ENCODE results near the gene TBC1D9B. TPM values are rescaled to one million over a fixed set of nuclear protein-coding genes. Genes with fewer than 3 reads are reported as not detected.

TBC1D9B gene
- total RNA-seq, 4 donors from 2014 or later, result 75.5 to 115 (median 94.3) TPM

DNA sequence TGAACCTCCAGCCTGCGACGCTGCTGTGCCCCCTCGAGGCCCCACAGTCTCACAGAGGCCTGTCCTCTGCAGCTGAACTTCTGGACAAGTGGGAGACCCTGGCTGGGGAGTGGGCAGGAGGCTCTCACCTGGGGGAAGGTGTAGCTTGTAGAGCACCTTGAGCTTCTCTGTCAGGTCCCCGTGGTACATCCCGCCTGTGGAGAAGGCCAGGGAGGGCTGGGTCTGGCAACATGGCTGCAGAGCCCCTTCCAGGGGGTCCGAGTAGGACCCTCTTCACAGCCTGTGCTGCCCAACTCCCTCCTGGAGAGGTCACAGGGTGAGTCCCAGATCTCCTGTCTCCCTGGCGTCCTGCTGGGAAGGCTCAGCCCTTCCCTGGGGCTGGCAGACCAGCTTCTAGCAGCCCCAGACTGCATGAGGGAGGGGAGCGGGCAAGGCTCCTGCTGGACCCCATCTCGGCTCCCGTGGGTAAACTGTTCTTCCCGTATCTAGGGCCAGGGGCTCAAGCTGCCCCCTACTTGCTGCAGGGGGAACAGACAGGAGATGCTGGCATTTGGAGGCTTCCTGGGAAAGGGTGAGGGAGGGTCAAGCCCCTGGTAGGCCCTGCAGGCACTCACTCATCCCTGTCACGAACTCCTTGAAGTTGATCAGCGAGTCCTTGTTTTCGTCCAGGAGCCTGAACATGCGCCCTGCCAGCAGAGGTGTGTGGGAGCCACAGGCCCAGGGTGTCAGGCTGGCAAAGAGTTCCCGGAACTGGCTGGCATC is 37.9 kb downstream of the TBC1D9B start:
- H3K4me3 ChIP-seq (replicated peaks in 1 of 3), result no peak overlapping the region
- H3K36me3 ChIP-seq, result peaks cover 33 to 38% of the 10 kb centered on the region in 2 donors
- no peak overlapping the region for H3K27ac ChIP-seq
- DNase-seq, result peak in 1 of 2 donors; percentile 44
- intact Hi-C loops (cut with DNase I), result no loop called here
- 83 to 90% methylated on average over 8 to 12 of the region's 16 CpGs for WGBS, 2 donors
- H3K9me3 ChIP-seq, result no peaks in the 10 kb centered on the region
- peaks cover 0 to 6% of the 10 kb centered on the region in 2 donors for H3K4me1 ChIP-seq
- TF ChIP-seq POLR2A (IDR thresholded peaks at IDR 0.05), result no peak
- TF ChIP-seq, protein P1, sequence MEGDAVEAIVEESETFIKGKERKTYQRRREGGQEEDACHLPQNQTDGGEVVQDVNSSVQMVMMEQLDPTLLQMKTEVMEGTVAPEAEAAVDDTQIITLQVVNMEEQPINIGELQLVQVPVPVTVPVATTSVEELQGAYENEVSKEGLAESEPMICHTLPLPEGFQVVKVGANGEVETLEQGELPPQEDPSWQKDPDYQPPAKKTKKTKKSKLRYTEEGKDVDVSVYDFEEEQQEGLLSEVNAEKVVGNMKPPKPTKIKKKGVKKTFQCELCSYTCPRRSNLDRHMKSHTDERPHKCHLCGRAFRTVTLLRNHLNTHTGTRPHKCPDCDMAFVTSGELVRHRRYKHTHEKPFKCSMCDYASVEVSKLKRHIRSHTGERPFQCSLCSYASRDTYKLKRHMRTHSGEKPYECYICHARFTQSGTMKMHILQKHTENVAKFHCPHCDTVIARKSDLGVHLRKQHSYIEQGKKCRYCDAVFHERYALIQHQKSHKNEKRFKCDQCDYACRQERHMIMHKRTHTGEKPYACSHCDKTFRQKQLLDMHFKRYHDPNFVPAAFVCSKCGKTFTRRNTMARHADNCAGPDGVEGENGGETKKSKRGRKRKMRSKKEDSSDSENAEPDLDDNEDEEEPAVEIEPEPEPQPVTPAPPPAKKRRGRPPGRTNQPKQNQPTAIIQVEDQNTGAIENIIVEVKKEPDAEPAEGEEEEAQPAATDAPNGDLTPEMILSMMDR (IDR thresholded peaks at IDR 0.05), result no peak
- no peaks in the 10 kb centered on the region for H3K27me3 ChIP-seq

DNA sequence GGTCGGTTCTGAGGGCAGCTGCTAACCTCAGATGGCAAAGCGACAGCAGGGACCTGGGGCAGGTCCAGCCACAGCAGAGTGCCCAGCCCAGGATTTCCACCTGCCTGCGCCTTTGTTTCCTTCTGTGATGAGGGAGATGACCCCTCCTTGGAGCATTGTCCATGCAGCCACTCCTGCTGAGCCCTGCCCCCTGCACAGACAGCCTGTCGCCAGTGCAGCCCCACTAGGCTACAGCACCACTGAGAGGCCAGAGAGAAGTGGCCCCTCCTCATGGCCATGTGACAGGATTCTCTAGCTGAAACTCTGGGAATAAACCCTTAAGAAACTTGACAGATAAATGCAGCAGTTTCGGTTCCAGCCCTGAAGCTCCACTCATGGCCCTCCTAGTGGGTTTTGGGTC is 38.6 kb downstream of the TBC1D9B start:
- Histone ChIP-seq H3K36me3 (peaks cover 28 to 38% of the 10 kb centered on the region in 2 donors), H3K4me1 (peaks cover 0 to 6% of the 10 kb centered on the region in 2 donors), H3K27me3 (no peaks in the 10 kb centered on the region), H3K4me3 (replicated peaks in 1 of 3) (no peak overlapping the region), H3K27ac (no peak overlapping the region), H3K9me3 (no peaks in the 10 kb centered on the region)
- WGBS, 2 donors, result 79 to 100% methylated on average over 2 to 4 of the region's 5 CpGs
- intact Hi-C loops (cut with DNase I), result no loop called here
- TF ChIP-seq, protein P1 (IDR thresholded peaks at IDR 0.05), result no peak
- TF ChIP-seq POLR2A (IDR thresholded peaks at IDR 0.05), result no peak
- DNase-seq, result no peak

DNA sequence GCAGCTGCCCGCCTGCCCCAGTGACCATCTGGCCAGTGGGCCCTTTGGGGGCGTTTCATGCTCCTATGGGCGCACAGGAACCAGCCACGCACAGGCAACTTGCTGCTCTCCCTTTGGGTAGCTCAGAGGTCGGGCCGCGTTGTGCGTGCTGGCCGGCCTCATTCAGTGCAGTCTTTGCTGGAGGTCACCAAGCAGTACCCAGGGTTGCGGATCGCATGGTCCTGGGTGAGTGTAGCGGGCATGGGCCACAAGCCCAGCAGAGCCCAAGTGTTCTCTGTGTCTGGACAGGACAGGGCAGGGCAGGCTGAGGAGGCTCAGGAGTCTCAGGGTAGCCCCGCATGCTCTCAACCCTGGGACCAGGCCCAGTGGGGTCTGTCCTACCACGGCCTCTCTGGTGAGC is 39.2 kb downstream of the TBC1D9B start:
- Histone ChIP-seq H3K27ac (no peak overlapping the region), H3K4me3 (replicated peaks in 1 of 3) (no peak overlapping the region), H3K4me1 (peaks cover 0 to 6% of the 10 kb centered on the region in 2 donors), H3K36me3 (peaks cover 28 to 38% of the 10 kb centered on the region in 2 donors), H3K27me3 (no peaks in the 10 kb centered on the region), H3K9me3 (no peaks in the 10 kb centered on the region)
- no peak for DNase-seq
- intact Hi-C loops (cut with DNase I), result no loop called here
- TF ChIP-seq POLR2A (IDR thresholded peaks at IDR 0.05), result no peak
- TF ChIP-seq, protein P1 (IDR thresholded peaks at IDR 0.05), result no peak
- WGBS, 2 donors, result 95 to 100% methylated on average over 7 to 8 of the region's 14 CpGs

DNA sequence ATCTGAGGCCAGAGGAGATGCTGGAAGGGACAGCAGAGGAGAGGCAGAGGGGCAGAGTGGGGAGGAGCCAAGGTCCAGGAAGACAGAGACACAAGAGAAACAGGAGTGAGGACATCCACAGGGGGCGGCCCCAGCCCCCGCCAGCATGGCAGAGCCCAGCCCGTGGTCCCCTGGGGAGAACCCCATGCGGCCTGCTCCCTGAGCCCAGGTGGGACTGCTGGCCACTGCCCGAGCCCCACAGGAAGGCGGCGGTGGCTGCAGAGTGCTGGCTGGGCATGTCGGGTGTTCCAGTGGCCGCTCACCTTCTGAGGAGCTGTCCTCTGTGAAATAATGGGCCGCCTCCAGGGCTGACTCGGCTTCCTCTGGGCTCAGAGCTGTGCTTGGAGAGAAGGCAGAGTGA is 40.2 kb downstream of the TBC1D9B start:
- H3K9me3 ChIP-seq, result no peaks in the 10 kb centered on the region
- H3K4me1 ChIP-seq, result peaks cover 0 to 6% of the 10 kb centered on the region in 2 donors
- H3K27ac ChIP-seq, result no peak overlapping the region
- DNase-seq, result no peak
- H3K4me3 ChIP-seq (replicated peaks in 1 of 3), result no peak overlapping the region
- no peaks in the 10 kb centered on the region for H3K27me3 ChIP-seq
- intact Hi-C loops (cut with DNase I), result no loop called here
- TF ChIP-seq, protein P1 (IDR thresholded peaks at IDR 0.05), result no peak
- TF ChIP-seq POLR2A (IDR thresholded peaks at IDR 0.05), result no peak
- 92 to 96% methylated on average over 11 of the region's 11 CpGs for WGBS, 2 donors
- peaks cover 28 to 33% of the 10 kb centered on the region in 2 donors for H3K36me3 ChIP-seq

DNA sequence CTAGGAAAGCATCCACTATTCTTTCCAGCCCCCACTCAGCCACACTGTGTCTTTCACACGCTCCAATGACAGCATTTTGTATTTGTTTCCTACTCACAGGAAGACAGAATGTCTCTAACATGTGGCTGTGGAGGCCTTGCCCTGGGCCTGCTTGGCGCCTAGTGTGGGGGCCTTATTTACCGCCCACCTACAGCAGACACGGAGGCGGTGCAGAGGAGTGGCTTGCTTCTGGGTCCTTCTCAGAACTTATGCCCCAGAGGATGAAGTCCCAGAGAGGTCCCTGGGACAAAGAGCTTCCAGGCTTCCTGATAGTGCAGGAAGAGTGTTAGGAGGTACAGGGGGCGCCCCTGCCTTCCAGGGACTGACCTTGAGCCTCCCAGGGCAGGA is 40.6 kb downstream of the TBC1D9B start:
- no peaks in the 10 kb centered on the region for H3K9me3 ChIP-seq
- peaks cover 26 to 29% of the 10 kb centered on the region in 2 donors for H3K36me3 ChIP-seq
- WGBS, 2 donors, result 94% methylated on average over 6 of the region's 6 CpGs
- TF ChIP-seq, protein P1 (IDR thresholded peaks at IDR 0.05), result no peak
- TF ChIP-seq POLR2A (IDR thresholded peaks at IDR 0.05), result no peak
- peaks cover 0 to 6% of the 10 kb centered on the region in 2 donors for H3K4me1 ChIP-seq
- no peaks in the 10 kb centered on the region for H3K27me3 ChIP-seq
- DNase-seq, result no peak
- intact Hi-C loops (cut with DNase I), result no loop called here
- H3K4me3 ChIP-seq (replicated peaks in 1 of 3), result no peak overlapping the region
- H3K27ac ChIP-seq, result no peak overlapping the region

Data from thyroid gland (tissue), 4 donors.